NT2/D1 (cell line): Measurements from ENCODE around the gene RFX3.

ENCODE experiments used
- DNase-seq: peaks from one replicate; pipeline ENCODE4 v3.0.0-alpha.2; 2011; ENCODE audit warnings: low read depth, low spot score
- H3K27me3 ChIP-seq: 2 replicates; pipeline ENCODE4 v1.6.0; 2011; ENCODE audit warnings: mild to moderate bottlenecking; ENCODE audit not compliant: insufficient read length, insufficient read depth
- H3K36me3 ChIP-seq: 2 replicates; pipeline ENCODE4 v1.6.1; 2011; ENCODE audit warnings: mild to moderate bottlenecking, low read length, mixed read lengths; ENCODE audit not compliant: insufficient read depth, insufficient read length
- H3K4me1 ChIP-seq: 2 replicates; pipeline ENCODE4 v1.5.1; 2011; ENCODE audit not compliant: insufficient read depth, insufficient read length
- H3K4me3 ChIP-seq: 2 replicates; pipeline ENCODE4 v1.5.1; 2011; ENCODE audit warnings: low read depth; ENCODE audit not compliant: insufficient read length
- H3K9ac ChIP-seq: 2 replicates; pipeline ENCODE4 v1.6.0; 2011; ENCODE audit warnings: low read depth; ENCODE audit not compliant: insufficient read length
- H3K9me3 ChIP-seq: 2 replicates; pipeline ENCODE4 v1.5.1; 2011; ENCODE audit warnings: mild to moderate bottlenecking, low read length; ENCODE audit not compliant: insufficient read depth
- SUZ12 ChIP-seq: IDR thresholded peaks from 2 replicates; pipeline ENCODE4 v1.6.1; 2011; ENCODE audit not compliant: insufficient read length, insufficient read depth; ENCODE audit errors: extremely low read depth
- YY1 ChIP-seq: IDR thresholded peaks from 2 replicates; pipeline ENCODE4 v1.6.1; 2011; ENCODE audit not compliant: insufficient read length, insufficient read depth
- ZNF274 ChIP-seq: IDR thresholded peaks from 2 replicates; pipeline ENCODE4 v1.6.1; 2011; ENCODE audit warnings: mild to moderate bottlenecking, low read depth, low read length

The RFX3 gene

DNA sequence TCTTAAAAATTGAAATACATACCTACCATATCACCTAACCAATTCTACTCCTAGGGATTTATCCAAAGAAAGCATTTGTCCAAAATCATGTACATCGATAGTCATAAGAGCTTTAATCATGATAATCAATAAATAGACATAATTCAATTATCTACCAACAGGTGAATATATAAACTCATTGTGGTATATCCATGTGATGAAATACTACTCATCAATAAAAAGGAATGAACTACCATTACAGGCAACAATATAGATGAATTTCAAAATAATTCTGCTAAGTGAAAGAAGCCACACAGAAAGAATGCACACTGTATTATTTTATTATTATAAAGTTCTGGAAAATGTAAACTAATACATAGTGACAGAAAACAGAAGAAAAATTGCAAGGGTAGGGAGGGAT, 81.8 kb downstream of the RFX3 start:
- H3K9ac ChIP-seq = no peak overlapping the region
- no peak for DNase-seq
- no peaks in the 10 kb centered on the region for H3K27me3 ChIP-seq
- no peaks in the 10 kb centered on the region for H3K36me3 ChIP-seq
- no peaks in the 10 kb centered on the region for H3K4me1 ChIP-seq
- TF ChIP-seq ZNF274 (no peak), SUZ12 (no peak), YY1 (no peak)
- no peaks in the 10 kb centered on the region for H3K9me3 ChIP-seq
- H3K4me3 ChIP-seq = no peak overlapping the region

DNA sequence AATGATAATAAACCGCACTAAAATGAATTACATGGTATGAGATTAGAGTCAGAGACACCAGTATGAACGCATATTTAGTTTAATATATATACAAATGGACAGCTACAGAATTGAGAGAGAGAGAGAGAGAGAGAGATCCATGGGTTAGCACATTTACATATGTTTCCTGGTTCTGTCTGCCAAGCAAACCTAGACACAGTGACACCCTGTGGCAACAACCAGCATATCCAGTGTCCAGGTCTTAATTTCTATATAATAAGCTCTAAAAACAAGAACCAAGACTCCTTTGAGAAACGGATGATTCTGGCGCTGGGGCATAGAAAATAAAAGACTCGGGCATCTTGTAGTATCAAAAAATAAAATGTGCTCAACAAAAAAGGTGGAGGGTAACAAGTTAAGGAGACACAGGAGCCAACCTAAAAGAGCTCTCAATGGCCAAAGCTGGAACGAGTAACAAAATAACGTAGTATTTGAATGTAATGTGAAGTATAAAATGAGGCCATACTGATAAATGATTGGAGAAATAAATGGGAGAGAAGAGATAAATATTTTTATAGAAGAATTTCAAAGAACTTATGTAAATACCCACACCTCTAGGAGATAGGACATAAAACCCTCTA, 84.5 kb downstream of the RFX3 start:
- DNase-seq = peak; percentile 40
- H3K9ac ChIP-seq = no peak overlapping the region
- no peaks in the 10 kb centered on the region for H3K9me3 ChIP-seq
- H3K27me3 ChIP-seq = no peaks in the 10 kb centered on the region
- no peaks in the 10 kb centered on the region for H3K36me3 ChIP-seq
- TF ChIP-seq SUZ12 (no peak), ZNF274 (no peak), YY1 (no peak)
- H3K4me3 ChIP-seq = no peak overlapping the region
- no peaks in the 10 kb centered on the region for H3K4me1 ChIP-seq

DNA sequence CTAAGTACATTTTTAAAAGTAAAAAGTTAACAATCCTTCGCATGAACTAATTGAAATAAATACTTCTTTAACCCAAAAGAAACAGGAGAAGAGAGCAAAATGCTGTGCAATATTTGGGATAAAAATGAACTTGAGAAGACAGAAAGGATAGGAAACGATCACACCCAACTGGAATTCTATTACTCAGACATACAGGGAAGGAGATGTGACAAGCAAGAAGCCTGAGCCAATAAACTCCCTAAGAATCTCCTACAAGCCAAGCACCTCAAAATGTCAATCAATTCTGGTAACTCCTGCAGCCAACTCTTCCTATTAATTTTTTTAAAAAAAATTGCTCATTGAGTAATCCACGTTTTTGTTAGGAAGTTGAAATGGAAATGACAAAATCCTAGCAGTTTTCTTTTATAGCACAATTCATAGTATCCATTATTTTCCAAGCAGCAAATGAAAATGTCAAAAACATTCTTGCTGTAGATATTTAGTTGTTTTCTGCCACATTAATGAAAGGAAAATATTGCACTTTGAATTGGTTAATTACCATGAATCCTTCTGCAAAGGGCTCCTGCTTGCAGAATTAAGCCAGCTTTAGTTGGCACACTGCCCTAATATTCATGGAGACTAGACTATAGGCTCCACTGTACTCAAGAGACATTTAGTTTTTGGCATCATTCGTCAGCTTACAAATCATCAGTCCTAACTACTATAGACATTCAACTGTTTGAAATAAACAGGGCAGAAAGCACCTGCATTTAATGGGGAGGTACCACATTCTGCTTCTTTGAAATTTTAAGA, 89.0 kb downstream of the RFX3 start:
- Histone ChIP-seq H3K9me3 (no peaks in the 10 kb centered on the region), H3K9ac (no peak overlapping the region), H3K27me3 (no peaks in the 10 kb centered on the region), H3K4me3 (no peak overlapping the region), H3K36me3 (no peaks in the 10 kb centered on the region), H3K4me1 (no peaks in the 10 kb centered on the region)
- no peak for TF ChIP-seq SUZ12
- TF ChIP-seq YY1 = no peak
- TF ChIP-seq ZNF274 = no peak
- no peak for DNase-seq

DNA sequence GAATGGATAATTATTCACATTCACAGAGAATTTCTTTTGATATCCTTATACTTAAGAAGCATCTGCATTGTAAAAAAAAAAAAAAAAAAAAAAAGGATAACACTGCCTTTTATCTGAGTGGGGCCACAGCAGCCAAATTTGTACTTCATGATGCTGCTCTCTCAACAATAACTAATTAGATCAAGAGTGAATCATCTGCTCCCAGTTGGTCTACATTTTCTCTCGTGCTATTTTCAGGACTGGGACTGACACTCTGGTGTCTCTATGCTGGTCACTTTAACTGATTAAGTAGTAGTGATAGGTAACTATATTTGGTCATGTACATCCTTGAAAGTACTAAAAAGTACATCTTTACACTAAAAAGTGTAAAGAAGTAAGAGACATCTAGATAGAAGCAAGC, 90.1 kb downstream of the RFX3 start:
- H3K9me3 ChIP-seq = no peaks in the 10 kb centered on the region
- H3K27me3 ChIP-seq = no peaks in the 10 kb centered on the region
- TF ChIP-seq YY1 = no peak
- TF ChIP-seq ZNF274 = no peak
- no peak for TF ChIP-seq SUZ12
- H3K4me3 ChIP-seq = no peak overlapping the region
- no peak overlapping the region for H3K9ac ChIP-seq
- DNase-seq = no peak
- H3K4me1 ChIP-seq = no peaks in the 10 kb centered on the region
- no peaks in the 10 kb centered on the region for H3K36me3 ChIP-seq

DNA sequence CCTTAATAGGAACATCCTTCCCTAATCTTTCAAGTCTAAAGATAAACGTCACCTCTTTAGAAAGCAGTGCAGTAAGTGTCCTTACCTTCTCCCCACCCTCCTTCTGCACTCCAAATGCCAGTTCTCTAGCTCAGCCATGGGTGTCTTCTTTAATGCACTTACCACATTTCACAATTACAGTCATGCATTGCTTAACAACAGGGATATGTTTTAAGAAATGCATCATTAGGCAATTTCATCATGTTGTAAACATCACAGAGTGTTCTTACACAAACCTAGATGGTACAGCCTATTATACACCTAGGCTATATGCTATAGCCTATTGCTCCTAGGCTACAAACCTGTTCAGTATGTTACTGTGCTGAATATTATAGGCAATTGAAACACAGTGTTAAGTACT, 91.2 kb downstream of the RFX3 start:
- Histone ChIP-seq H3K36me3 (no peaks in the 10 kb centered on the region), H3K27me3 (no peaks in the 10 kb centered on the region), H3K9me3 (no peaks in the 10 kb centered on the region), H3K9ac (no peak overlapping the region), H3K4me1 (no peaks in the 10 kb centered on the region), H3K4me3 (no peak overlapping the region)
- DNase-seq = no peak
- TF ChIP-seq SUZ12 = no peak
- no peak for TF ChIP-seq ZNF274
- TF ChIP-seq YY1 = no peak

DNA sequence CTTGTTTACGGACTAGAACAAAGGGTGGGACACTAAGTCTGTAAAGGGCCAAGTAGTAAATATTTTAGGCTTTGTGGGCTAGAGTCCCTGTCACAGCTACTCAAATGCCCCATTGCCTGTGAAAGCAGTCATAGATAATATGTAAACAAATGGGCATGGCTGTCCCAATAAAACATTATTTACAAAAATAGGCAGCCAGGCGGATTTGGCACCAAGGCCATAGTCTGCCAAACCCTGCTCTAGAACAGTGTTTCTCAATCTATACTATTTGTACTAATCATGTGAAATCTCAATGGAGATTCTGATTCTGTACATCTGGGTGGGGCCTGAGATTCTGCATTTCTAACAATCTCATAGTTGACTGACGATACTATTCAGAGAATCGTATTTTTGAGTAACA, 92.0 kb downstream of the RFX3 start:
- Histone ChIP-seq H3K9ac (no peak overlapping the region), H3K36me3 (no peaks in the 10 kb centered on the region), H3K9me3 (no peaks in the 10 kb centered on the region), H3K4me1 (no peaks in the 10 kb centered on the region), H3K27me3 (no peaks in the 10 kb centered on the region), H3K4me3 (no peak overlapping the region)
- no peak for DNase-seq
- TF ChIP-seq ZNF274 (no peak), SUZ12 (no peak), YY1 (no peak)

DNA sequence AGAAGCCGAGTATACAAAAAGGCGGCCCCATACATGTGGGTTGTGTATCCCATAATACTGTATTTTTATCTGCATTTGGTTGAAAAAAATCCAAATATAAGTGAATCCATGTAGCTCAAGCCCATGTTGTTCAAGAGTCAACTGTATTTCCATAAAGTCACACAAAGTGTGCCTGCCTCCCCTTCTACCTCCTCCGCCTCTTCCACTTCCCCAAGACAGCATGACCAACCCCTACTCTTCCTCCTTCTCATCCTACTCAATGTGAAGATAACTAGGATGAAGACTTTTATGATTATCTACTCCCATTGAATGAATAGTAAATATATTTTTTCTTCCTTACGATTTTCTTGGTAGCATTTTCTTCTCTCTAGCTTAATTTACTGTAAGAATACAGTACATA, 92.7 kb downstream of the RFX3 start:
- no peaks in the 10 kb centered on the region for H3K36me3 ChIP-seq
- no peak for DNase-seq
- H3K9me3 ChIP-seq = no peaks in the 10 kb centered on the region
- no peak overlapping the region for H3K9ac ChIP-seq
- no peaks in the 10 kb centered on the region for H3K27me3 ChIP-seq
- no peak overlapping the region for H3K4me3 ChIP-seq
- TF ChIP-seq YY1 (no peak), SUZ12 (no peak), ZNF274 (no peak)
- H3K4me1 ChIP-seq = no peaks in the 10 kb centered on the region
